Neural cell (in vitro differentiated cells): Measurements from ENCODE around the gene NPNT. TPM values are rescaled to one million over a fixed set of nuclear protein-coding genes. Genes with fewer than 3 reads are reported as not detected.

Source experiments
- H2AFZ ChIP-seq: fragments of 200-600, 300-800 bp; sonication (generic), shearing (Covaris generic); 2 replicates; pipeline ENCODE4 v1.6.0; 2014; ENCODE audit warnings: low read depth, mild to moderate bottlenecking, antibody characterized with exemption, low read length, moderate library complexity
- H3F3A ChIP-seq: fragments of 200-600 bp; shearing (Covaris generic); 2 replicates; pipeline ENCODE4 v1.6.1; 2016; ENCODE audit warnings: mild to moderate bottlenecking, moderate library complexity, mixed read lengths, antibody characterized with exemption, low read length; ENCODE audit not compliant: insufficient read depth, poor library complexity, severe bottlenecking
- H3K27ac ChIP-seq: fragments of 200-600, 300-800 bp; sonication (generic), shearing (Covaris generic); 2 replicates; pipeline ENCODE4 v1.5.1; 2014; ENCODE audit warnings: mild to moderate bottlenecking, low read length, moderate library complexity
- H3K27me3 ChIP-seq: fragments of 300-800, 200-600 bp; sonication (generic), shearing (Covaris generic); 2 replicates; pipeline ENCODE4 v1.6.0; 2014; ENCODE audit warnings: mild to moderate bottlenecking, low read depth, low read length, moderate library complexity; ENCODE audit not compliant: insufficient read depth
- H3K36me3 ChIP-seq: fragments of 300-800, 200-600 bp; sonication (generic), shearing (Covaris generic); 2 replicates; pipeline ENCODE4 v1.5.1; 2014; ENCODE audit warnings: mild to moderate bottlenecking, antibody characterized with exemption, low read length, moderate library complexity; ENCODE audit not compliant: insufficient read depth
- H3K4me2 ChIP-seq: fragments of 300-800, 200-600 bp; sonication (generic), shearing (Covaris generic); 2 replicates; pipeline ENCODE4 v1.6.0; 2014; ENCODE audit warnings: mild to moderate bottlenecking, low read length
- H3K4me3 ChIP-seq: fragments of 300-800, 200-600 bp; sonication (generic), shearing (Covaris generic); 2 replicates; pipeline ENCODE4 v1.5.1; 2014; ENCODE audit warnings: mild to moderate bottlenecking, low read length, moderate library complexity
- H3K79me2 ChIP-seq: fragments of 200-600 bp; shearing (Covaris generic); replicated peaks from 2 replicates; pipeline ENCODE4 v1.6.0; 2014; ENCODE audit warnings: mild to moderate bottlenecking, low read length, moderate library complexity; ENCODE audit not compliant: insufficient read depth
- H3K9ac ChIP-seq: fragments of 300-800, 200-600 bp; sonication (generic), shearing (Covaris generic); 2 replicates; pipeline ENCODE4 v1.6.1; 2016; ENCODE audit warnings: mild to moderate bottlenecking, low read length, mixed read lengths
- H3K9me2 ChIP-seq: fragments of 200-600 bp; shearing (Covaris generic); 2 replicates; pipeline ENCODE4 v1.6.1; 2016; ENCODE audit warnings: mild to moderate bottlenecking, low read length, mixed read lengths; ENCODE audit not compliant: insufficient read depth
- H3K9me3 ChIP-seq: fragments of 200-600, 300-800 bp; sonication (generic), shearing (Covaris generic); 2 replicates; pipeline ENCODE4 v1.6.1; 2016; ENCODE audit warnings: mild to moderate bottlenecking, mixed run types, low read length, moderate library complexity, mixed read lengths
- H4K20me1 ChIP-seq: fragments of 200-600 bp; shearing (Covaris generic); 2 replicates; pipeline ENCODE4 v1.6.1; 2016; ENCODE audit warnings: mild to moderate bottlenecking, mixed run types; ENCODE audit not compliant: insufficient read depth
- EP300 ChIP-seq: fragments of 450-650 bp; conservative IDR thresholded peaks from 2 replicates; pipeline ENCODE4 v1.6.1; 2014; ENCODE audit warnings: antibody characterized with exemption, mild to moderate bottlenecking, moderate library complexity; ENCODE audit not compliant: poor library complexity, severe bottlenecking
- EZH2 ChIP-seq: fragments of 200-600, 300-800 bp; shearing (Covaris generic), sonication (generic); IDR thresholded peaks from 2 replicates; pipeline ENCODE4 v1.6.1; 2014; ENCODE audit warnings: antibody characterized with exemption, low read length, borderline replicate concordance, mild to moderate bottlenecking; ENCODE audit not compliant: insufficient read depth, poor library complexity, severe bottlenecking
- MXI1 ChIP-seq: fragments of 450-650 bp; conservative IDR thresholded peaks from 2 replicates; pipeline ENCODE4 v1.6.1; 2014; ENCODE audit warnings: antibody characterized with exemption, mild to moderate bottlenecking; ENCODE audit not compliant: poor library complexity, severe bottlenecking
- POLR2AphosphoS5 ChIP-seq: IDR thresholded peaks from 2 replicates; pipeline ENCODE4 v1.6.1; 2012
- RAD21 ChIP-seq: fragments of 450-650 bp; conservative IDR thresholded peaks from 2 replicates; pipeline ENCODE4 v1.6.1; 2014; ENCODE audit warnings: antibody characterized with exemption, mild to moderate bottlenecking, moderate library complexity
- SMC3 ChIP-seq: fragments of 450-650 bp; conservative IDR thresholded peaks from 2 replicates; pipeline ENCODE4 v1.6.1; 2014; ENCODE audit warnings: antibody characterized with exemption, mild to moderate bottlenecking, moderate library complexity; ENCODE audit not compliant: poor library complexity
- TAF1 ChIP-seq: IDR thresholded peaks from 2 replicates; pipeline ENCODE4 v1.6.1; 2012; ENCODE audit warnings: low read depth
- polyA plus RNA-seq: library from polyadenylated mRNA; depleted of rRNA; stranded (reverse); fragments of >200 nt; gene quantifications from 2 replicates; pipeline ENCODE4 v1.2.3, GENCODE V29; 2014
- TF ChIP-seq, protein P1 (sequence below): fragments of 450-650 bp; IDR thresholded peaks from 2 replicates; pipeline ENCODE4 v1.5.1; 2014; ENCODE audit warnings: antibody characterized with exemption, mild to moderate bottlenecking, moderate library complexity; ENCODE audit not compliant: poor library complexity, severe bottlenecking
- TF ChIP-seq, protein P2 (sequence below): IDR thresholded peaks from 2 replicates; pipeline ENCODE4 v1.6.1; 2012; ENCODE audit warnings: borderline replicate concordance

Gene NPNT
- polyA plus RNA-seq, 1 donor from 2014 or later: 2.6 TPM

DNA sequence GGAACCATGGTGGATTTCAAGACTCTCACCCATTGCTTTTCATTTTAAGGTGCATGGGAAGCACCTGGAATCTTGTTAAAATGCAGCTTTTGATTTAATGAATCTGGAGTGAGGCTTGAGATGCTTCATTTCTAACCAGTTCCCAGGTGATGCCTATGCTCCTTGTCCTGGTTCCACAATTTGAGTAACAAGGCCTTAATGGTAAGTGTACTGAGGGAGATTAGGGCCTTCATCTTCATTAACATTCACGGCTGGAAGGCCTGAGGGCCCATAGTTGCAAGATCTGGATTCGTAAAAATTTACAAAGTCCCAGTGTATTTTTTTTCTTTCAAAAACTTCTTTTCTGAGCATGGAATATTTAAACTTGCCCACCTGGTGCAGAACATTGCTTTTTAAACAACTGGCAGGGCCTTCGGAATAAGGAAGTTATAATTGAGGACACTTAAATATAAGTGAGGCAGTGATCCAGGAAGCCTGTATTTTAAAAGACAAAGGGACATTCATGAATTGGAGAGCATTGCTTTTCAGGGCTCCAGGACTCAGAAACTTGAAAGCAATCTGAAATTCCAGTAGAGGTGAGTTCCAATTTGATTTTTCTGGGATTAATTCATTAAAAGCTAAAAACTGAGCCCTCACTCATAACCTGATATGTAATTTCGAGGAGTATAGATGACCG, 77.8 kb downstream of the NPNT start:
- H3K9me2 ChIP-seq: no peaks in the 10 kb centered on the region
- H3K27ac ChIP-seq: no peak overlapping the region
- no peak overlapping the region for H2AFZ ChIP-seq
- no peak overlapping the region for H3K9ac ChIP-seq
- no peak overlapping the region for H3K4me3 ChIP-seq
- no peaks in the 10 kb centered on the region for H3K27me3 ChIP-seq
- no peaks in the 10 kb centered on the region for H3K36me3 ChIP-seq
- no peaks in the 10 kb centered on the region for H3K79me2 ChIP-seq
- H3K4me2 ChIP-seq: no peak overlapping the region
- H3K9me3 ChIP-seq: no peaks in the 10 kb centered on the region
- no peaks in the 10 kb centered on the region for H3F3A ChIP-seq
- H4K20me1 ChIP-seq: no peaks in the 10 kb centered on the region
- TF ChIP-seq RAD21: no peak
- TF ChIP-seq EP300: no peak
- TF ChIP-seq, protein P1, sequence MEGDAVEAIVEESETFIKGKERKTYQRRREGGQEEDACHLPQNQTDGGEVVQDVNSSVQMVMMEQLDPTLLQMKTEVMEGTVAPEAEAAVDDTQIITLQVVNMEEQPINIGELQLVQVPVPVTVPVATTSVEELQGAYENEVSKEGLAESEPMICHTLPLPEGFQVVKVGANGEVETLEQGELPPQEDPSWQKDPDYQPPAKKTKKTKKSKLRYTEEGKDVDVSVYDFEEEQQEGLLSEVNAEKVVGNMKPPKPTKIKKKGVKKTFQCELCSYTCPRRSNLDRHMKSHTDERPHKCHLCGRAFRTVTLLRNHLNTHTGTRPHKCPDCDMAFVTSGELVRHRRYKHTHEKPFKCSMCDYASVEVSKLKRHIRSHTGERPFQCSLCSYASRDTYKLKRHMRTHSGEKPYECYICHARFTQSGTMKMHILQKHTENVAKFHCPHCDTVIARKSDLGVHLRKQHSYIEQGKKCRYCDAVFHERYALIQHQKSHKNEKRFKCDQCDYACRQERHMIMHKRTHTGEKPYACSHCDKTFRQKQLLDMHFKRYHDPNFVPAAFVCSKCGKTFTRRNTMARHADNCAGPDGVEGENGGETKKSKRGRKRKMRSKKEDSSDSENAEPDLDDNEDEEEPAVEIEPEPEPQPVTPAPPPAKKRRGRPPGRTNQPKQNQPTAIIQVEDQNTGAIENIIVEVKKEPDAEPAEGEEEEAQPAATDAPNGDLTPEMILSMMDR: no peak
- TF ChIP-seq POLR2AphosphoS5: no peak
- no peak for TF ChIP-seq TAF1
- TF ChIP-seq, protein P2, sequence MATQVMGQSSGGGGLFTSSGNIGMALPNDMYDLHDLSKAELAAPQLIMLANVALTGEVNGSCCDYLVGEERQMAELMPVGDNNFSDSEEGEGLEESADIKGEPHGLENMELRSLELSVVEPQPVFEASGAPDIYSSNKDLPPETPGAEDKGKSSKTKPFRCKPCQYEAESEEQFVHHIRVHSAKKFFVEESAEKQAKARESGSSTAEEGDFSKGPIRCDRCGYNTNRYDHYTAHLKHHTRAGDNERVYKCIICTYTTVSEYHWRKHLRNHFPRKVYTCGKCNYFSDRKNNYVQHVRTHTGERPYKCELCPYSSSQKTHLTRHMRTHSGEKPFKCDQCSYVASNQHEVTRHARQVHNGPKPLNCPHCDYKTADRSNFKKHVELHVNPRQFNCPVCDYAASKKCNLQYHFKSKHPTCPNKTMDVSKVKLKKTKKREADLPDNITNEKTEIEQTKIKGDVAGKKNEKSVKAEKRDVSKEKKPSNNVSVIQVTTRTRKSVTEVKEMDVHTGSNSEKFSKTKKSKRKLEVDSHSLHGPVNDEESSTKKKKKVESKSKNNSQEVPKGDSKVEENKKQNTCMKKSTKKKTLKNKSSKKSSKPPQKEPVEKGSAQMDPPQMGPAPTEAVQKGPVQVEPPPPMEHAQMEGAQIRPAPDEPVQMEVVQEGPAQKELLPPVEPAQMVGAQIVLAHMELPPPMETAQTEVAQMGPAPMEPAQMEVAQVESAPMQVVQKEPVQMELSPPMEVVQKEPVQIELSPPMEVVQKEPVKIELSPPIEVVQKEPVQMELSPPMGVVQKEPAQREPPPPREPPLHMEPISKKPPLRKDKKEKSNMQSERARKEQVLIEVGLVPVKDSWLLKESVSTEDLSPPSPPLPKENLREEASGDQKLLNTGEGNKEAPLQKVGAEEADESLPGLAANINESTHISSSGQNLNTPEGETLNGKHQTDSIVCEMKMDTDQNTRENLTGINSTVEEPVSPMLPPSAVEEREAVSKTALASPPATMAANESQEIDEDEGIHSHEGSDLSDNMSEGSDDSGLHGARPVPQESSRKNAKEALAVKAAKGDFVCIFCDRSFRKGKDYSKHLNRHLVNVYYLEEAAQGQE: no peak
- TF ChIP-seq MXI1: no peak
- TF ChIP-seq SMC3: no peak
- TF ChIP-seq EZH2: no peak

DNA sequence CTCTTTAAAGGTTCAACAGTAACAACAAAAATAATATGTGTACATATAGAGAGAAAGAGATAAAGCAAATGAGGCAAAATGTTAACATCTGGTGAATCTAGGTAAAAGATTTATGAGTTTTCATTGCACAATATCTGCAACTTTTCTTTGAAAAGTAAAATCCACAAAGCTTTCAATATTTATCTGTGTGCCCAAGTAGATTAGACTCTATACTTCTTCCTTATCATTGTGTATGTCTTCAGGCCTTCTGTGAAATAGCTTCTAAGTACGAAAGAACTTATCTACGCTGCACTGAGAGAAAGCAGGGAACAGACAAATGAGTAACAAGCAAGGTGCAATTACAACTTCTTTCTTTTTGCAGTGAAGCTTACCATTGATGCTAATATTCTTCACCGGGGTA, 81.6 kb downstream of the NPNT start:
- Histone ChIP-seq H3K9me3 (no peaks in the 10 kb centered on the region), H3K9ac (no peak overlapping the region), H2AFZ (no peak overlapping the region), H4K20me1 (no peaks in the 10 kb centered on the region), H3K79me2 (no peaks in the 10 kb centered on the region), H3K36me3 (no peaks in the 10 kb centered on the region), H3K27ac (no peak overlapping the region), H3K27me3 (no peaks in the 10 kb centered on the region), H3K4me3 (no peak overlapping the region), H3K9me2 (no peaks in the 10 kb centered on the region), H3F3A (no peaks in the 10 kb centered on the region), H3K4me2 (no peak overlapping the region)
- TF ChIP-seq EZH2 (no peak), RAD21 (no peak), MXI1 (no peak), EP300 (no peak), TAF1 (no peak), SMC3 (no peak), POLR2AphosphoS5 (no peak)
- TF ChIP-seq, protein P1: no peak
- TF ChIP-seq, protein P2: no peak
